Stimulated activated CD8-positive, alpha-beta memory T cell treated with anti-CD3 and anti-CD28 coated beads, Interleukin-15, amount 100 ng/mL, for 48 hours (primary cell): ENCODE measurements around the gene SORCS3.

Experiments used
- DNase-seq, 2 donors: peaks; one replicate each; pipeline ENCODE4 v3.0.0-alpha.2; 2020; ENCODE audit warnings: low read depth in 2 of 2

SORCS3 gene

DNA sequence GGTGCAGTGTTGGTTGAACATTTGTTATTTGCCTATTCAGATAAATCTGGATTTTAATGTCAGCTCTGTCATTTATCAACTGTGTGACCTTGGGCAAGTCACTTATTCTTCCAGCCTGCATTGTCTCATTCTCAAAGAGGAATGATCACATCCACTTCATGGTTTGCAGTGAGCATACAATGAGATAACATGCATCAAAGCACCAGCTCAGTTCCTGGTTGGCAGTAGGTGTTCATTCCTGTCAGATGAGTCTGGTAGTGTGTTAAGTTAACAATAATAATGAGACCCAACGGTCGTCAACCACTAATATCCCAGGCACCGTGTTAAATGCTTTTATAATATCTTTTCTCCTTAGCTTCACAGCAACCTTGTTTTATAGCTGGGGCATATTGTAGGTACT, 137.3 kb downstream of the SORCS3 start:
- no peak for DNase-seq

DNA sequence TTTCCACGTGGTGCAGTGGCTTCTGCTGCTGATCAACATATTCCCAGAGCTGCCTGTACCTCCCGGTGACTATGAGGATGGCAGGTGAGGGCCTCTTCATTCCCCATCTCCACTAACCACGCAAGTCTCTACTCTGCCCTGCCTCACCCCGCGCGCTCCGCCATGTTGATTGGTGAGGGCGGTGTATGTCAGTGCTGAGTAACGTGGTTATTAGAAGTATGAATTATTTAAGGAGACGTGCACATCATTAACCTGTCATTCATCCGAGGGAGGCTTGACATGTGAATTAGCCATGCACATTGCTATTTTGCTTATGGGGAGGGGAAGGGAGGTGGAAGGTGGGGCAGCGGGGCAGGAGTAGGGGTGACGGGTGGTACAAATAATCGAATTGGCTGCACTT, 138.6 kb downstream of the SORCS3 start:
- no peak for DNase-seq

DNA sequence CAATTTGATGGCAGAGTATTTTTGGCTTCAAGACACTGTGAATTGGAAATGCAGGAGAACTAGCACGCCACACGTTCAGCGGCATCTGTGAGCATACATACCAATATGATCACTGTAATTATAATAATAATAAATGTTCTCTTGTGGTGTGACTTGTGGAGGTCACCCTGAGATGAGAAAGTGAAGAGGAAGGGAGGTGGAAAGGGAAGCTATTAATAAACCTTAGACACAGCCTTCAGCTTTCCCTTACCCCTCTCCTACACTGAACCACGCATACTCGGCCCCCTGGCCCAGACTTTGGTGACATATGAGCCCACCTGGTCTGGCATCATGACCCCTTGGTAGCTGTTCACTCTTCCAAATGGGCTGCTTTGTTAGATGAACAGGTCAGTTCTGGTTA, 139.1 kb downstream of the SORCS3 start:
- no peak for DNase-seq

DNA sequence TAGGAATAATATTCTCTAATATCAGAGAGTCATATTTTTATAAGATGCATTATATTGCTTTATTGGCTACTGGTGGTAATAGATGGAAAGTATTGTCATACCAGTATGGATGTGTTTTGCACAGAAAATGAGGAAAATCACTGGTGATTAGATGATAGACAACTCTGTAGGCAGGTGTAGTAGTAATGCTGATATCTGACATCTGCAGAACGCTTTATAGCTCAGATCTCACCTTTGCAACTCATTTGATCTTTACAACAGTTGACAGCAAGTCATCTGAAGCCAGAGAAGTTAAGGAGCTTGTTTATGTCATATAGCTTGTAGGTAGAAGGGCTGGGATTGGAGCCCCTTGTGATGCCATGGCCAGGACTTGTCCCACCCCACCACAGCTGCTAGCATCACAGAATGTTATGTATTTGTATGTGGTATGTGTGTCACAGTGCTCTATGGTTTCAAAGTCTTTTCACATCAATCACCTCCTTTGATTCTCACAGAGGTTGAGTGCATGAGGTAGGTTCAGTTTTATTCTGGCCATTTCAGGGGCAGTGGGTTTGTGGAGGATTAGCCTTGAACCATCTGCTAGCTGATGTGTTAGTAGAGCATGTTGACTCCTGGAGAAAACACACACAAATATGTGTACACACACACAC, 140.0 kb downstream of the SORCS3 start:
- DNase-seq, result no peak

DNA sequence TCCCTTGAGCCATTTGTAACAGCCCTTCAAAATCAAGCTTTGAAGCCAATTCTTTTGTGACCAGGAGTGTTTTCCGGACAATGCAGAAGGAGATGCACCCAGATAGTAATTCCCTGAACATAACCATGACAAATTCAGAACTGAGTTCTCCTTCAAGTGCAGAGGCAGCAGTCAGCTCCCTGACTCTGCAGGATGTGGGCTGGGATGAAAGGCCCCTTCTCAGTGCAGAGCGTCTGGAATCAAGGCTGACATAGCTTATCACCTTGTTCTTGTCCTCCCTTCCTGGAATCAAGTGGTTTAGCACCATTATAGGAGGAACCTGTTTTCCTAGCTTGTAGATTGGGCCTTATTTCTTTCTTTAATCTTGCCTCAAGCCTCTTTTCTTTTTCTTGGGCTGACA, 143.4 kb downstream of the SORCS3 start:
- no peak for DNase-seq

DNA sequence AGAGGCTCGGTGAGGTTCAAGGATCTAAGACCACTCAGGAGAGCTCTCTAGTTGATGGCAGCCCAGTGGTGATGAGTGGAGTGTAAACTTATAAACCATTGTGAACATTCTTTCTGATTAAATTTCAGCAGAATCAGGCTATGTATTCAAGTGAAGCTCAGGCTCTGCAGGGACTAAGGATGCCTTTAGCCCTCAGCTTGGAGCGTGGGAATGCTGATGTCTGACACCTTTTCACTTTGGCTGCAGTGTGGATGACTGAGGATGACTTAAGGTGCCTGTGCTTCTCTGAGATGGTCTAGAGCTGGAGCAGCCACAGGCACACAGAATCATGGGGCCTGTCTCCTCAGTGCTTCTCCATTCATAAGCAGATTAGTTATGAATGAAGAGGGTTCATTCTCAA, 150.4 kb downstream of the SORCS3 start:
- no peak for DNase-seq

DNA sequence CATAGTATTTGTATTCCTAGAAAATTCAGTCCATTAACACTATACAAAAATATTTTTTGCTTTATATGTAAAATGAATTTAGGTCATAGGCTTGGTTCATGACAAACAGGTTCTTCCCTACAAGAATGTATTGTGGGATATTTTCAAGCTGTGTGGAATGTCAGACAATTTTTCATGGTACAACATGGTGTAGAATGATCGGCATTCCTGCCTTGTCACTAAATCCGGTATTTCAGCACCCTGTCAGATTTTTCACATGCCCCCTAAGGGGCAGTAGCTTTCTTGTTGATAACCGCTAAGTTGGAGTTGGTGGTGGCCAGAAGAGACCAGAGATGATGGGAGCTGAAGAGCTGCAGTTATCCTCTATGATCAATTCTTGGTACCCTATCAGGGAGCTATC, 154.3 kb downstream of the SORCS3 start:
- DNase-seq, result no peak

DNA sequence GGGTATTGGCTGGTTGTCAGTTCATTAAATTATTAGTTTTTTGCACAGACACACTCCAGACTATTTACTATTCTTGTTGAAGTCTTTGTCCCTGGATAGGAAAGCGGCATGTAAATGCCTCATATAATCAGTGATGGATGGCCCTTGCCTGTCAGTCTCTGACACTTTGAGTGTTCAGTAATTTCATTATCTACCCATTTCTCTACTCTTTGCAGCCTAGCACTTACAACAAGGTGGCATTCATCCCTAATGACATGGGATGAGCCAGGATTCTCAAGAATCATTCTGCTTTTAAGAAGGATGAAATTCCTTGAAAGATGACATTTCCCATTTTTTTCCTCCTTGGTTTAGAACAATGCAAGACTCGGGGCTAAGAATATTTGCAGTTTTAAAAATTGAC, 155.7 kb downstream of the SORCS3 start:
- no peak for DNase-seq

DNA sequence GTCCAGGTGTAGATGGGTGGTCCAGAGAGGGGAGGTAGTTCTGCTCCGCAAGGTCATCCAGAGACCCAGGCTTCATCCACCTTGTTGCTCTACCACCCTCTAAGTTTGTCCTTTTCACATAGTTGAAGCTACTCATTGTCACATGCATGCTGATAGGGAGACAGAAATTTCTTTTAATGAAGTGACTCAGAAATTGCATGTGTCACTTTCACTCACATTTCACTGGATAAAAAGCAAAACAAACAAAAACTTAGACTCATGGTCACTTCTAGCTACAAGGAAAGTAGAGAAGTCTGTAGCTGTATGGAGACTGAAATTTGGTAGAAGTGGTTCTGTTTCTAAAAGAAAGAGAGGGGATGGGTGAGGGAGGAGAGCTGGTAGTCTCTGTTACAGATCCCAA, 161.9 kb downstream of the SORCS3 start:
- DNase-seq, result no peak

DNA sequence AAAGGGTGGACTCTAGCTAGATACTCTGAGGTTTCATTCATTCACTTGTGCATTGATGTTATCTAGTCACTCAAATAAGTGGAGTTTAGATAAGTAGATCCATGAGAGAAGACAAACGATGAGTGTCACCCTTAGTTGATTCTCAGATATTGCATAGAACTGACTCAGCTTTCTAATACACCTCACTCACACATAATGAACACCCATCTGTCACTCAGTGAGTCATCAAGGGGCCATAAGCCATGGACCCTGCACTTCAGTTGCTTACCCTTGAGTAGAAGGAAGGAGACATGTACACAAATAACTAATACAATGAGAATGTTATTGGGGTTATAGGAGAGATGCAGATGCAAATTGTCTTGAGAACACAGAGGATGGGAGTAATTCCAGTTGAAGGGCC, 163.8 kb downstream of the SORCS3 start:
- DNase-seq, result no peak

DNA sequence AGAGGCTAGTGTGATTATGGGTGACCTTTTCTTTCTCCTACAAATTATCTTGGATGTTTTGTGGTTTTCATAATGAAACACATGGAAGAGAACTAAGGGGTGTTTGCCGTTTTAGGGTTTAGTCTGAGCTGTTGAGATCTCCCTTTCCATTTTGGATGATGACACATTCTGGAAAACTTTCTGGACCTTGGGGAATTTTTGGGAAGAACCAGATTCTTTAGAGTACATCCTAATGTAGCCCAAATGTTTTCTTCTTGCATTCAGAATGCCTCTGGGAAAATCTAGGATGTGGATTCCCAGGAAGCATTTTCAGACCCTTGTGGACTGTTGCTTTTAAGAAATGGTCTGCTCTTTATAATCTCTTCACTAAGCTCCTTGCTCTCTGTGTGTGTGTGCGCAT, 165.7 kb downstream of the SORCS3 start:
- DNase-seq, result no peak

DNA sequence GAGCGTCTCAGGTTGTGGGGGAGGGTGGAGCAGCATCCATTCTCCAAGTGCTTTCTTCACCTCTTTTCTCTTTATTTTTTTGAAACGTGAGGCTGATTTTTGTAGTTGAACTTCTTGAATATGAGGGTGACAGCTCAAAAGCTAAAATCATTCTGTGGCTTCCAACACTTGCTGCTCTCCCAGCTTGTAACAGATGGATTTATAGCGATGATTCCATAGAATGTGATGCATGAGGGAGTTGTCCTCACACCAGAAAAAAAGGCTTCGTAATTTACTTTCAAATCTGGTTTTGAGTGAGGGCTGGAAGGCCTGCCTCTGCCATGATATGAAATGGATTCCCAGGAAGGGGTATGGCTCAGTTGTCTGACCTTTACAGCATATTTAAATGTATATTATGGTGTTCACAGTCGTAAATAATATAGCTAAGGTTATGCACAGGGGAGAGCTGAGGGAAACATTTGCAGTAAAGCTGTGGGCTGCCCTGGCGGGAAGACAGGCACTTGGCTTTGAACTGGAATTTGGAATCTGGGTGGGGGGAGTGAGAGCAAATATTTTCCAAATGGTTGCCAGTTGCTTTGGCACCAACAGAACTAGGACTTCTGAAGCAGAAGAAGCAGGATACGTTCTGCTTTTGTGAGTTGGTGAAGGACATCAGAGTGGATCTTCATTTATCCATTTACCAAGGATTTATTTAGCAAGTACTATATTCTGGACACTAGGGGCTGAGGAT, 166.7 kb downstream of the SORCS3 start:
- no peak for DNase-seq

DNA sequence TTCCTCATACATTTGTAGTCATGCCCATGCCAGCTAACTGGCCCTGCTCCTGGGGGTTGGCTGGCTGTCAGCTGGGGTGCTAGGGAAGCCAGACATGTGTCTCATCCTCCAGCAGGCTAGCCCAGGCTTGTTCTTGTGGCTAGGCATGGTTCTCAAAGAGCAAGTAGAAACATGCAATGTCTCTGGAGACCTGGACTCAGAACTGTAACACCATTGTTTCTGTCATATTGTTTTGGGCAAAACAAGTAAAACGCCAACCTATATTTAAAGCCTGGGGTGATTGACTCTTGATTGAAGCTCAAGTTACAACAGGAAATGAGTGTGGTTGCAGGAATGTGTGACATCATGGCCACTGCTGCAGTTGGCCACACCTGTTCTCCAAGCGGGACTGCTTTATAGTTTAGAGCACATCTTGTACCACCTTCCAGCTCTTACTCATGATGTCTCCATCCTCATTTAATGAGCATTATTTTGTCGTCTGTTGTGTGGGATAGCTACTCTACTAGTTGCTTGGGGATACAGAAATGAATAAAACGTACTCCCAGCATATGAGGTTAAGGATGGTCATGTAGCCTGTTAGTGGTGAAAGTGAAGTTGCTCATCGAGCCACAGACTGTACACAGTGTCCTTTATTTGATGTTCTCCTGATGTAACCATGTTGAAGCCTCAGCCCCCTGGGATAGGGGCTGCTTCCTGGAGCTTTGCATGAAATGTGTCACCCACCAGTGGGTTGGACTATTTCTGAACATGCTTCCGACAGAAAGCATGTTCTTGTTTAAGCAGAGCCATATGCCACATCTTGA, 168.4 kb downstream of the SORCS3 start:
- no peak for DNase-seq

DNA sequence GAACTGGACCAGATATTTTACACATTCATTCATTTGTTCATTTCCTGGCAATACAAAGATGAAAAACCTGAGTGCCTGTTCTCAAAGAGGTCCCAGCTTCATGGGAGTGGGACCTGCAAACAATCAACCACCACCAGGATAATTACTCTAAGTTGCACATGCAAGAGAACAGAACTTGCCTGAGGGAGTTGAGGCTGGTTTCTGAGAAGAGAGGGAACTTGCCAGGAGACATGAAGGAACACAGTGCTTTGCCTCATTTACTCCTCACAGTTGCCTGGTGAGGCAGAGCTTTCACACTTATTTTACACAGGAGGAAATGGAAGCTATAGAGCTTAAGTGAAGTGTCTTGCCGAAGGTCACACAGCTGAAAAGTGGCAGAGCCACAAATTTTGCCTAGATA, 170.1 kb downstream of the SORCS3 start:
- no peak for DNase-seq

DNA sequence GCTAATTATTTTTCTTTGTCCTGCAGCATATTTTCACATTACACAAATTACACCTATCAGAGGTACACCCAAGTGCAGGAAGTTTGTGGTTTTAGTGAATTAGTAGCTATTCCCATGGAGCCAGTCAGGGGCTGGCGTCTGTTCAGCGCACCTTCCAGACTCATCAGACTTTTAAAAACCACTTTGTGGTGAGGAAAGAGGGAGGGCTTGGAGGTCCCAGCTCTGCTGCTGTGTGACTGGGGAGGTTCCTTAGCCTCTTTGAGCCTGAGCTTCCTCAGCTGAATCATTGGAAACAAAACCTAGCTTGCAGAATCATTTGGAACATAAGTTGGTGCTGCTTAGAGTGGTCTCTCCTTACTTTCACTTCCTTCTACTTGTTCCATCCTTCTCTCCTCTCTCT, 175.4 kb downstream of the SORCS3 start:
- no peak for DNase-seq

DNA sequence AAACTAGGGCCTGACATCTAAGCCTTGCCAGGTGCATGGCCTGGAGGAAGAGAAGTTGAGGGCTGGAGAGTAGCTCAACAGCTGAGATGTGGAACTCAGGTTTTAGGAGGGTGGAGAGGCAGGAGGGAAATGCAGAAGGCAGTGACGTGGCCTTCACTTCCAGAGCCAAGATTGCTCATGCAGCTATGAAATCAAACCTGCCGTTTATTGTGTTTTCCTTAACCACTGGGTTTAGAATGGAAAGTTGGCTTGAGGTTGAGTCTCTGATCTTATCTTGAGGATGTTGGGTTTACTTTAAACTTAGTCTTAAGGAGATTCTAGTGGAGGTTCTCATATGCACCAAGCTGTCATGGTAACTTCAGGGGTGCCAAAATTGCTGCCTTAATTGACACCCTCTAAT, 178.6 kb downstream of the SORCS3 start:
- no peak for DNase-seq

DNA sequence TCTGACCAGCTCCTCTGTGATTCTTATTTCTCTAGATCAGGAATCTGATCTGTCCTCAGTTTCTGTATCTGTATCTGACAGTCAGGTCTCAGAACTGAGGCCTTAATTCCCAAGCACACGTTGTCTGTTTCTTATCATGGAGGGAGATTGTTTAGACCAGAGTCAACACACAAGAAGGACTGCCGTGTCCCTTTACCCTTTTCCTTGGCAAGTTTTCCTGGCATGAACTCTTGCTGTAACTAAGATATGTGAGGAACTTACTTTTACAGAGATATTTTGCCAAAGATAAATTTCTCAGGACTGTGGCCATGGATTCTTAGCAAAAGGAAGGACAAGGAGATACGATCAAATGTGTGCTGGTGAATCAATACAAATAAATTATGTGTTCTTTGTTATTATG, 181.0 kb downstream of the SORCS3 start:
- DNase-seq, result no peak

DNA sequence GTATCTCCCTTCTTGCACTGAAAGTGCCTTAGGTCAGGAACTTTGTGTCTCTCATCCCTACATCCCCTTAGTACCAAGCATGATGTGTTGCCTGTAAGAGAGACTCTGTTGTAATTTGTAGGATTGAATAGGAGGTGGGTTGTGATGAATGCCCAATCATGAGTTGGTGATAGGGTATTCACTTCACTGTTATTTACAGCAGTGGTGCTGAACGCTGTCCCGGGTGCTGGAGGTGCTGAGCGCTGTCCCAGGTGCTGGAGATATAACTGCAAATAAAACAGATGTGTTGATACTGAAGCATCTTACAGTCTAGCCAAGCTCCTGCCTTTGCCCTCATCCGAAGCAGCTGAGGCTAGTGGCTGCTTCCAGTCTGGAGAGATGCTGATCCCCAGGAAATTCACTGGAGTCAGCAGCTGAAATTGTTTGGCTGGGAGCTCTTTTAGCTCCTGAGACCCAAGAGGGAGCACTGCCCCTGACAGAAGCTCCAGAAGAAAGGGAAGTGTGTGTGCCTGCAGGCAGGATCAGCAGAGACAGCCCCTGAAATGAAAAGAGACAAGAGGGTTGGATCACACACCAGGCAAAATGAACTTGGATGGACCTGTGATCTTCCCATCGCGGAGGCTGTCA, 183.4 kb downstream of the SORCS3 start:
- DNase-seq, result no peak

DNA sequence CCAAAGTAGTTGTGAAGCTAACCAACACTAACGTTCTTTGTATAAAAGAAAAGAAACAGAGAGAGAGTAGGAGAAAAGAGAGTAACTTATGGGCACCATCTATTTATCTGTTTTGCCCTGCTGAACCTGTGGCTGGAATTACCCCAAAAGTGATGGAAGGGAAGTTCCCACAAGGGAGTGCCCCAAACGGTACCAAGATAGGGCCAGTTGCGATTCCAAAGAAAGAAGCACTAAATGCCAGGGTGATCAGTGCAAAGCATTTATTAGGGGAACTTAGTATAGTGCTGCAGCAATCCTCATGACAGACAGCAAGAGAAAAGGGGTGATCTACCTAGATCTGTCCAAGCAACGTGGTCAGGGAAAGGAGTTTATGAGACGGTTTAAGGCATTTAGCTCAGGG, 190.2 kb downstream of the SORCS3 start:
- no peak for DNase-seq

DNA sequence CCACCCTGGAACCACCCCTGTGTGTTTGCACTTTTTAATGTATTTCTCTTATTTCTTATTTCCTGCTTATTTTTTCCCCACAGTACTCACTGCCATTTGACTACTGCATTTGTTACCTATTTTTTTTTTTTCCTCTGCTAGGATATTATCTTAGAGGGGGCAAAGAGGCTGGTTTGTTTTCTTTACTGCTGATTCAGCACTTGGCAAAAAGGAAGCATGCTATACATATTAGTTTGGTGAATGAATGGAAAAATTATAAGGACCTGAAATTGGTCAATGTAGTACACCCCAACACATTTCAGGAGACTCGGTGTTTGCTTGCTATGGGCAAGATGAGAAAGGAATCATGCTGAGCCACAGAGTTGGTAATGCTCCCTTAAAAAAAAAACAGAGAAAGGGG, 193.5 kb downstream of the SORCS3 start:
- no peak for DNase-seq

DNA sequence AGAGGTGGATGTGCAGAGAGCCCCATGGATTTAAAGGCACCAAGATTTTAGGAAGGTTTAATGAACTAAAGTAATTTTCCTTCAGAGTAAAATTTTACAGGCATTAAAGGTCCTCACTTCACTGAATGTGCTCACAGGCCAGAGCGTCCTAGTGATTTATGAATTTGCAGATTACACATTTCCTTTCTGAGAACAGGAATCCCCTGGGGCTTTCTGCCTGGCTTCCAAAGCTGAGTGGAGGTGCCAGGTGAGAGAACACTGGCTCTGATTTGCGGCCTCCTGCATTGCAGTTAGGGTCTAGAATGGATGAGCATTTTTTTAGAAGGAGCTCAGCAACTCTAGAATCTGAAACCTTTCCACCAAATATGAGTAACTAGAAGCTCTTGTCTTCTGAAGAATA, 194.3 kb downstream of the SORCS3 start:
- no peak for DNase-seq

DNA sequence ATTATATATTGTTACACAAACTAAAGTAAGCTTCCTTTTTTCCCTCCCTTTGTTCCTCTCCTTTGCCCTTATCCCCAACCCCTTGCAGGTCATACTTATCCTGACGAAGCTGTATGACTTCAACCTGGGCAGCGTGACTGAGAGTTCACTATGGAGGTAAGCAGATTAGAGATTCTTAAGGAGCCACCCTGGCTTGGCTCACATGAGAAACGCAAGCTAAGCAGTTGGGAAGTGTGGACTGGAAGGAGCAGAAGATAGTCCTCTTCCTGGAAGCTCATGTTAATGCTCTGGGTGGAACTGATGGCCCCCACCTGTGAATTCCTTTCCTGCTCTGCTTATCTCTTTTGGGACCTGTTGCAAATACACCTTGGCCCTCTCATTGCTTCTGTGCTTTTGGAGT, 201.6 kb downstream of the SORCS3 start:
- no peak for DNase-seq

DNA sequence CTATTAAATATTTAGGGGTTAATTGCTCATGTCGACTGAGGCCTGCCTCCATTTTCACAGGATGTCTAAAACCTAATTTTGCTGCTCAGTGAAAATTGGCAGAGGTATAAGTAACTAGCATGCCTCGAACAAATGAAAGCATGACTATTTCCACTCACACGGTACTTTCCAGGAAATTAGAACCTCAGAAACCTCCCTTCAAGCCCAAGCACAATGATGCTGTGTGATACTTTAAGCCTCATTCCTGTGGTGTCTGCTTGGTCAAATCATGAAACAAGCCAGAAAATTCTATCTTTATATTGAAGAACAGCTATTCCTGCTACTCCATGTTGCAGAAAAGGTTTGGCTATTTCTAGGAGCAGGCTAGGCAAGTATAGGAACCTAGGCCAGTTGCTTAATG, 203.0 kb downstream of the SORCS3 start:
- no peak for DNase-seq
